Metanephros (tissue), 1 donor: Measurements from ENCODE around the gene SPP2. TPM values are rescaled to one million over a fixed set of nuclear protein-coding genes. Genes with fewer than 3 reads are reported as not detected.

Source experiments
- total RNA-seq: library from RNA; depleted of rRNA; stranded (reverse); fragments of >200 nt; gene quantifications from one replicate; pipeline ENCODE4 v1.2.3, GENCODE V29; 2014

The SPP2 gene
- total RNA-seq = not detected

GRCh38 chr2:234050455-234051135, at the start of gene SPP2:
Gene SPP2, plus strand, starts transcription at chr2:234050702. Its CDS starts 85 bp downstream, at chr2:234050787.

Other genes starting within 250 kb of the SPP2 start
- gene HJURP, start 196.2 kb upstream of the SPP2 start, total RNA-seq = 13.3 TPM
- not detected for gene TRPM8, start 133.3 kb upstream of the SPP2 start, total RNA-seq